HepG2 (cell line): ENCODE results near the gene TMEM143. TPM values are rescaled to one million over a fixed set of nuclear protein-coding genes. Genes with fewer than 3 reads are reported as not detected.

Source experiments
- AGO1 ChIP-seq: fragments of 200-400 bp; formaldehyde crosslinking; IDR thresholded peaks from 2 replicates; pipeline ENCODE4 v1.6.1; 2017; ENCODE audit warnings: mild to moderate bottlenecking, low read depth, low read length, moderate library complexity; ENCODE audit not compliant: poor library complexity, severe bottlenecking
- DZIP1 ChIP-seq: sonication (generic); formaldehyde crosslinking; IDR thresholded peaks from 2 replicates; pipeline ENCODE4 v1.5.0; 2020; ENCODE audit warnings: mild to moderate bottlenecking, missing genetic modification reagents
- E2F5 ChIP-seq: sonication (generic); formaldehyde crosslinking; conservative IDR thresholded peaks from 2 replicates; pipeline ENCODE4 v1.4.0; 2020; ENCODE audit warnings: missing genetic modification reagents
- FOXO1 ChIP-seq: sonication (generic); formaldehyde crosslinking; IDR thresholded peaks from 2 replicates; pipeline ENCODE4 v1.4.0; 2020; ENCODE audit warnings: missing genetic modification reagents
- HINFP ChIP-seq: sonication (generic); formaldehyde crosslinking; IDR thresholded peaks from 2 replicates; pipeline ENCODE4 v1.4.0; 2020; ENCODE audit warnings: low read depth, mild to moderate bottlenecking, missing genetic modification reagents
- HOXD1 ChIP-seq: sonication (generic); formaldehyde crosslinking; IDR thresholded peaks from 2 replicates; pipeline ENCODE4 v1.5.0; 2020; ENCODE audit warnings: missing genetic modification reagents
- MLLT10 ChIP-seq: sonication (generic); formaldehyde crosslinking; IDR thresholded peaks from 2 replicates; pipeline ENCODE4 v1.4.0; 2020; ENCODE audit warnings: missing genetic modification reagents
- PRPF4 ChIP-seq: fragments of 200-400 bp; formaldehyde crosslinking; IDR thresholded peaks from 2 replicates; pipeline ENCODE4 v1.6.1; 2016; ENCODE audit warnings: low read length, low read depth; ENCODE audit not compliant: poor library complexity, severe bottlenecking
- SMARCC2 ChIP-seq: fragments of 450-650 bp; IDR thresholded peaks from 2 replicates; pipeline ENCODE4 v1.6.1; 2017; ENCODE audit warnings: antibody characterized with exemption, mild to moderate bottlenecking
- ZGPAT ChIP-seq: IDR thresholded peaks from 2 replicates; pipeline ENCODE4 v1.6.1; 2016; ENCODE audit warnings: mild to moderate bottlenecking
- ZNF260 ChIP-seq: sonication (generic); formaldehyde crosslinking; IDR thresholded peaks from 2 replicates; pipeline ENCODE4 v1.4.0; 2020; ENCODE audit warnings: missing genetic modification reagents, low read depth, mild to moderate bottlenecking, borderline replicate concordance
- ZNF598 ChIP-seq: sonication (generic); formaldehyde crosslinking; IDR thresholded peaks from 2 replicates; pipeline ENCODE4 v1.5.1; 2020; ENCODE audit warnings: mild to moderate bottlenecking, missing genetic modification reagents, borderline replicate concordance
- ZNF660 ChIP-seq: sonication (generic); formaldehyde crosslinking; IDR thresholded peaks from 2 replicates; pipeline ENCODE4 v1.5.1; 2020; ENCODE audit warnings: mild to moderate bottlenecking, low read depth, missing genetic modification reagents, borderline replicate concordance
- ZNF724P ChIP-seq: sonication (generic); formaldehyde crosslinking; IDR thresholded peaks from 2 replicates; pipeline ENCODE4 v1.8.0; 2022; ENCODE audit warnings: missing genetic modification reagents, borderline replicate concordance
- polyA plus RNA-seq, 8 experiments: library from polyadenylated mRNA; depleted of rRNA in 3 of 8; stranded (reverse) in 7 of 8; unstranded in 1 of 8; fragments of >200 nt; fragmentation: Illumina TruSeq in 4 of 8; extraction: Trizol in 4 of 8; gene quantifications; 2 replicates each; pipeline versions ENCODE4 v1.2.1 to v1.2.3, GENCODE V29; 2011 to 2016; ENCODE audit warnings: low read depth in 4 of 8, missing spikeins in 1 of 8, mixed read lengths in 1 of 8; ENCODE audit not compliant: insufficient read depth in 1 of 8
- total RNA-seq, 5 experiments: library from RNA; depleted of rRNA; stranded (reverse); fragments of >200 nt; fragmentation: Illumina TruSeq; extraction: Trizol; gene quantifications; 2 replicates each; pipeline ENCODE4 v1.2.3, GENCODE V29; 2016; ENCODE audit warnings: low read depth in 1 of 5
- TF ChIP-seq, protein P1 (sequence below): sonication (generic); formaldehyde crosslinking; IDR thresholded peaks from 2 replicates; pipeline ENCODE4 v1.5.0; 2020; ENCODE audit warnings: mild to moderate bottlenecking, missing genetic modification reagents
- TF ChIP-seq, protein P2 (sequence below): sonication (generic); formaldehyde crosslinking; IDR thresholded peaks from 2 replicates; pipeline ENCODE4 v1.9.0; 2021; ENCODE audit warnings: missing genetic modification reagents, mild to moderate bottlenecking, borderline replicate concordance

Gene TMEM143
- total and polyA plus RNA-seq, 2 of the 13 experiments (the other 11 are each of a cell fraction or from before 2014, with no cell fraction given) = 7.7 to 11.3 TPM

- TF ChIP-seq, protein P1, sequence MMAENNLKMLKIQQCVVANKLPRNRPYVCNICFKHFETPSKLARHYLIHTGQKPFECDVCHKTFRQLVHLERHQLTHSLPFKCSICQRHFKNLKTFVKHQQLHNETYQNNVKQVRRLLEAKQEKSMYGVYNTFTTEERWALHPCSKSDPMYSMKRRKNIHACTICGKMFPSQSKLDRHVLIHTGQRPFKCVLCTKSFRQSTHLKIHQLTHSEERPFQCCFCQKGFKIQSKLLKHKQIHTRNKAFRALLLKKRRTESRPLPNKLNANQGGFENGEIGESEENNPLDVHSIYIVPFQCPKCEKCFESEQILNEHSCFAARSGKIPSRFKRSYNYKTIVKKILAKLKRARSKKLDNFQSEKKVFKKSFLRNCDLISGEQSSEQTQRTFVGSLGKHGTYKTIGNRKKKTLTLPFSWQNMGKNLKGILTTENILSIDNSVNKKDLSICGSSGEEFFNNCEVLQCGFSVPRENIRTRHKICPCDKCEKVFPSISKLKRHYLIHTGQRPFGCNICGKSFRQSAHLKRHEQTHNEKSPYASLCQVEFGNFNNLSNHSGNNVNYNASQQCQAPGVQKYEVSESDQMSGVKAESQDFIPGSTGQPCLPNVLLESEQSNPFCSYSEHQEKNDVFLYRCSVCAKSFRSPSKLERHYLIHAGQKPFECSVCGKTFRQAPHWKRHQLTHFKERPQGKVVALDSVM (CRISPR knock-in tag) = peak; percentile 80
- TF ChIP-seq ZNF260 (CRISPR knock-in tag) = no peak
- TF ChIP-seq DZIP1 = no peak
- TF ChIP-seq ZNF598 (CRISPR knock-in tag) = peak; percentile 61; the same call in 1 of the 2 replicates
- peak; percentile 93 for TF ChIP-seq FOXO1
- no peak for TF ChIP-seq E2F5 (CRISPR knock-in tag)
- TF ChIP-seq SMARCC2 = no peak
- no peak for TF ChIP-seq MLLT10
- no peak for TF ChIP-seq PRPF4
- TF ChIP-seq ZNF660 = no peak
- peak; percentile 95 for TF ChIP-seq ZGPAT (CRISPR knock-in tag)
- no peak for TF ChIP-seq ZNF724P (CRISPR knock-in tag)
- TF ChIP-seq, protein P2, sequence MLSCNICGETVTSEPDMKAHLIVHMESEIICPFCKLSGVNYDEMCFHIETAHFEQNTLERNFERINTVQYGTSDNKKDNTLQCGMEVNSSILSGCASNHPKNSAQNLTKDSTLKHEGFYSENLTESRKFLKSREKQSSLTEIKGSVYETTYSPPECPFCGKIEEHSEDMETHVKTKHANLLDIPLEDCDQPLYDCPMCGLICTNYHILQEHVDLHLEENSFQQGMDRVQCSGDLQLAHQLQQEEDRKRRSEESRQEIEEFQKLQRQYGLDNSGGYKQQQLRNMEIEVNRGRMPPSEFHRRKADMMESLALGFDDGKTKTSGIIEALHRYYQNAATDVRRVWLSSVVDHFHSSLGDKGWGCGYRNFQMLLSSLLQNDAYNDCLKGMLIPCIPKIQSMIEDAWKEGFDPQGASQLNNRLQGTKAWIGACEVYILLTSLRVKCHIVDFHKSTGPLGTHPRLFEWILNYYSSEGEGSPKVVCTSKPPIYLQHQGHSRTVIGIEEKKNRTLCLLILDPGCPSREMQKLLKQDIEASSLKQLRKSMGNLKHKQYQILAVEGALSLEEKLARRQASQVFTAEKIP (CRISPR knock-in tag) = no peak
- TF ChIP-seq AGO1 = no peak
- peak; percentile 68; the same call in 1 of the 2 replicates for TF ChIP-seq HOXD1
- no peak for TF ChIP-seq HINFP (CRISPR knock-in tag)
Measured at GRCh38 chr19:48354332-48354992, 9.3 kb downstream of the TMEM143 start (continued).
